ENCODE measurements around the gene FCN3. TPM values are rescaled to one million over a fixed set of nuclear protein-coding genes. Genes with fewer than 3 reads are reported as not detected.

FCN3 gene
- total RNA-seq, 2 experiments from 2014 or later = not detected

DNA sequence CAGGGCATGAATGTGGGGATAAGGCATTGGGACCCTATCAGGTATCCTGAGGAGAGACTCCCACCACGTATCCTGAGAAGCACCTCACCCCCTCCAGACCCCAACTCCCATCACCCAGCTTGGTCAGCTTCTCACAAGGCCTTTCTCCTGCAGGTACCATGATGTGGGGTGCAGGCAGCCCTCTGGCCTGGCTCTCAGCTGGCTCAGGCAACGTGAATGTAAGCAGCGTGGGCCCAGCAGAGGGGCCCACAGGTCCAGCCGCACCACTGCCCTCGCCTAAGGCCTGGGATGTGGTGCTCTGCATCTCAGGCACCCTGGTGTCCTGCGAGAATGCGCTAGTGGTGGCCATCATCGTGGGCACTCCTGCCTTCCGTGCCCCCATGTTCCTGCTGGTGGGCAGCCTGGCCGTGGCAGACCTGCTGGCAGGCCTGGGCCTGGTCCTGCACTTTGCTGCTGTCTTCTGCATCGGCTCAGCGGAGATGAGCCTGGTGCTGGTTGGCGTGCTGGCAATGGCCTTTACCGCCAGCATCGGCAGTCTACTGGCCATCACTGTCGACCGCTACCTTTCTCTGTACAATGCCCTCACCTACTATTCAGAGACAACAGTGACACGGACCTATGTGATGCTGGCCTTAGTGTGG, 19.1 kb upstream of the FCN3 start:
- no peak overlapping the region for H2AFZ ChIP-seq (ENCODE audit: low read length)
- H4K20me1 ChIP-seq (ENCODE audit: insufficient read depth, low read length) = no peaks in the 10 kb centered on the region
- ChIA-PET POLR2A (no interaction called here), CTCF (ENCODE audit: unreplicated experiment) (interaction anchor here (1.0 kb wide), 1 partner anchor 62 kb away, joined by 3 read pairs; no protein-coding TSS in a partner anchor)
- no peaks in the 10 kb centered on the region for H3K9me2 ChIP-seq (ENCODE audit: insufficient read depth, low read length)
- H3K79me2 ChIP-seq (ENCODE audit: insufficient read depth, low read depth, low read length) = no peaks in the 10 kb centered on the region
- H3K4me1 ChIP-seq (ENCODE audit: insufficient read depth, low read length, poor library complexity, severe bottlenecking) = peaks cover 13% of the 10 kb centered on the region
- intact Hi-C loops (cut with micrococcal nuclease; ENCODE audit: unreplicated experiment) = loop anchor here (5.0 kb wide), 2 partner anchors 51 to 291 kb away; partner anchors contain the start of gene SYTL1
- H3K27ac ChIP-seq (ENCODE audit: low read depth, low read length, poor library complexity, severe bottlenecking) = no peak overlapping the region
- DNase-seq (ENCODE audit: low spot score) = no peak
- BruUV-seq (replicated peaks) = no TSS peak
- TF ChIP-seq EZH2phosphoT487 (IDR thresholded peaks at IDR 0.05; ENCODE audit: borderline replicate concordance, low read depth, low read length) (no peak), CTCF (conservative IDR thresholded peaks at IDR 0.05; ENCODE audit: low read length) (no peak)
- no peaks in the 10 kb centered on the region for H3K9me3 ChIP-seq (ENCODE audit: low read length)
- no peak overlapping the region for H3K4me2 ChIP-seq (ENCODE audit: low read length)
- H3K36me3 ChIP-seq (ENCODE audit: insufficient read depth, low read length) = no peaks in the 10 kb centered on the region
- H3K4me3 ChIP-seq (ENCODE audit: low read depth, low read length, poor library complexity, severe bottlenecking) = no peak overlapping the region

DNA sequence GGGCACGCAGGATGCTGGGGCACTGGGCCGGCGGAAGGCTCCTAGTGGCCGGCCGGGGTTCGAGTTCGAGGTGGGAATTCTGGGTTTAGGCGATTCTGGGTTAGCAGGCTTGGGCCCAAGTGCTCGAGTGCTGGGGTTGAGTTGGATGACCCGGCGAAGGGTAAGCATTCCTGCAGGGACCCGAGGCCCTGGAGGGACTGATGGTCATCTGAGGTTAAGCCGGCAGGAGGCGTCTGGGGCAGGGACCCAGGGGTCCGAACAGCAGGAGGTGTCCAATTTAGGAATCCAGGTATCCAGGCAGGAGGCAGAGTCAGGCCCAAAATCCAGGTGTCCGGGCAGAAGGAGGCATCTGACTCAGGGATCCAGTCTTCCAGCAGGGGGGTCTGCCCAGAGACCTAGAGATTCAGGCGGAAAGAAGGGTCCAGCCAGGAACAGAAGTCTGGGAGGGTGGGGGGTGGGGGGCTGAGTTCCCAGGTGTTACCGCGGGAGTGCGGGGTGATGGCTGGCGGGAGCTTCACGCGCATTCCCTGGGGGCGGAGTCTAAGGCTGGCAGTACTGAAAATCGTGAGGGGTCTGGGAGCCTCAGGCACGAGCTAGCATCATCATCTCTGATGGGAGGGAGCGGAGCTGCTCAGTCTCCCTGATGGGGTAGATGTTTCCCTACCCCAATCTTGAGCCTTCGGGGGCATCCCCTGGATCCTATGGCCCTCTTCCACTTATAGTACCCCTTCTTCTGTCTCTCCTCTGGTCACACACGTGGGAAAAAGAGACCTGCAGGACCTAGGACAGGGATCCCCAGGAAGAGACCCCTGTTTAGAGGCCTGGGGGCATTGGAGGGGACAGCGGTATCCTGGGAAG, 18.4 kb upstream of the FCN3 start:
- Histone ChIP-seq H3K4me2 (ENCODE audit: low read length) (peak overlapping the region; percentile 87), H2AFZ (ENCODE audit: low read length) (peak overlapping the region; percentile 90), H3K4me3 (ENCODE audit: low read depth, low read length, poor library complexity, severe bottlenecking) (peak overlapping the region; percentile 75), H3K36me3 (ENCODE audit: insufficient read depth, low read length) (no peaks in the 10 kb centered on the region), H3K27ac (ENCODE audit: low read depth, low read length, poor library complexity, severe bottlenecking) (no peak overlapping the region), H3K9me2 (ENCODE audit: insufficient read depth, low read length) (no peaks in the 10 kb centered on the region), H4K20me1 (ENCODE audit: insufficient read depth, low read length) (no peaks in the 10 kb centered on the region), H3K9me3 (ENCODE audit: low read length) (no peaks in the 10 kb centered on the region), H3K4me1 (ENCODE audit: insufficient read depth, low read length, poor library complexity, severe bottlenecking) (peaks cover 13% of the 10 kb centered on the region), H3K79me2 (ENCODE audit: insufficient read depth, low read depth, low read length) (no peaks in the 10 kb centered on the region)
- DNase-seq (ENCODE audit: low spot score) = no peak
- TF ChIP-seq CTCF (conservative IDR thresholded peaks at IDR 0.05; ENCODE audit: low read length) (peak; percentile 50; the same call in 1 of the 2 replicates), EZH2phosphoT487 (IDR thresholded peaks at IDR 0.05; ENCODE audit: borderline replicate concordance, low read depth, low read length) (no peak)
- no TSS peak for BruUV-seq (replicated peaks)
- ChIA-PET CTCF (ENCODE audit: unreplicated experiment) (interaction anchor here (1.0 kb wide), 1 partner anchor 61 kb away, joined by 3 read pairs; no protein-coding TSS in a partner anchor), POLR2A (no interaction called here)
- intact Hi-C loops (cut with micrococcal nuclease; ENCODE audit: unreplicated experiment) = loop anchor here (1.0 to 5.0 kb wide), 3 partner anchors 51 to 291 kb away; partner anchors contain the start of gene SYTL1
